ENCODE data around the gene TSPAN32. TPM values are rescaled to one million over a fixed set of nuclear protein-coding genes. Genes with fewer than 3 reads are reported as not detected.

Gene TSPAN32
- total RNA-seq, 1 donor from 2014 or later: not detected

- DNase-seq: no peak
- H3K27me3 Mint-ChIP-seq (ENCODE audit: unreplicated experiment): peaks cover 6% of the 10 kb centered on the region
- peaks cover under 1% of the 10 kb centered on the region for H3K9me3 Mint-ChIP-seq (ENCODE audit: unreplicated experiment)
- H3K36me3 Mint-ChIP-seq (ENCODE audit: unreplicated experiment): no peaks in the 10 kb centered on the region
- H3K27ac Mint-ChIP-seq (ENCODE audit: unreplicated experiment): no peak overlapping the region
- H3K4me3 Mint-ChIP-seq (ENCODE audit: unreplicated experiment): no peak overlapping the region
- no peaks in the 10 kb centered on the region for H3K4me1 Mint-ChIP-seq (ENCODE audit: low read depth, unreplicated experiment)
- TF ChIP-seq, protein P1, sequence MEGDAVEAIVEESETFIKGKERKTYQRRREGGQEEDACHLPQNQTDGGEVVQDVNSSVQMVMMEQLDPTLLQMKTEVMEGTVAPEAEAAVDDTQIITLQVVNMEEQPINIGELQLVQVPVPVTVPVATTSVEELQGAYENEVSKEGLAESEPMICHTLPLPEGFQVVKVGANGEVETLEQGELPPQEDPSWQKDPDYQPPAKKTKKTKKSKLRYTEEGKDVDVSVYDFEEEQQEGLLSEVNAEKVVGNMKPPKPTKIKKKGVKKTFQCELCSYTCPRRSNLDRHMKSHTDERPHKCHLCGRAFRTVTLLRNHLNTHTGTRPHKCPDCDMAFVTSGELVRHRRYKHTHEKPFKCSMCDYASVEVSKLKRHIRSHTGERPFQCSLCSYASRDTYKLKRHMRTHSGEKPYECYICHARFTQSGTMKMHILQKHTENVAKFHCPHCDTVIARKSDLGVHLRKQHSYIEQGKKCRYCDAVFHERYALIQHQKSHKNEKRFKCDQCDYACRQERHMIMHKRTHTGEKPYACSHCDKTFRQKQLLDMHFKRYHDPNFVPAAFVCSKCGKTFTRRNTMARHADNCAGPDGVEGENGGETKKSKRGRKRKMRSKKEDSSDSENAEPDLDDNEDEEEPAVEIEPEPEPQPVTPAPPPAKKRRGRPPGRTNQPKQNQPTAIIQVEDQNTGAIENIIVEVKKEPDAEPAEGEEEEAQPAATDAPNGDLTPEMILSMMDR (IDR thresholded peaks at IDR 0.05; ENCODE audit: partially characterized antibody, unreplicated experiment): no peak
Observed at GRCh38 chr11:2306452-2306823, 4.6 kb downstream of the TSPAN32 start.

DNA sequence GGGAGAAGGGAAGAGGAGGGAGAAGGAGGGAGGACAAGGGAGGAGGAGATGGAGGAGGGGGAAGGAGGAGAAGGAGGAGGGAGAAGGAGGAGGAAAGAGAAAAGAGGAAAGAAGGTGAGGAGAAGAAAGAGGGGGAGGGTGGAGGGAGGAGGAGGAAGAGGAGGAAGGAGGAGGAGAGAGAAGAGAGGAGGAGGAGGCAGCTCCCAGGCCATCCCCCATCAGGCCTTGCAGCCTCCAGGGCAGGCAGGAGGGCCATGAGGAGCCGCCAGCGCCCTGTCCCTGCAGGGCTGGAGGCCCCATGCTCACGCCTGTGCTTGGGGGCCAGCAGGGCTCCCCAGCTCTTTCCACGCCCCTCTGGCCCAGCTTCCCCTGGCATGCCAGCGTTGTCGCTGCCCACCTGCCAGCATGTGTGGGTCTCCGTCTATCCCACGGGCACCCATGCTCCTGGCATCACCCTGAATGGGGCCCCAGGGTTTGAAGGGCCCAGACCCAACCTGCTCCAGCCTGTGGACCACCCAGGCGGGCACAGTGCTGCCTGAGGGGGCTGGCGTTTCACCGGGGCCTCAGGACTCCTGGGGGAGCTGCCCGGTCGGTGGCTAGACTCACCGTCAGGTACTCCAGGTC lies 5.2 kb downstream of the TSPAN32 start:
- Mint-ChIP-seq H3K27me3 (ENCODE audit: unreplicated experiment) (peaks cover 6% of the 10 kb centered on the region), H3K4me1 (ENCODE audit: low read depth, unreplicated experiment) (no peaks in the 10 kb centered on the region), H3K36me3 (ENCODE audit: unreplicated experiment) (no peaks in the 10 kb centered on the region), H3K4me3 (ENCODE audit: unreplicated experiment) (no peak overlapping the region), H3K27ac (ENCODE audit: unreplicated experiment) (no peak overlapping the region), H3K9me3 (ENCODE audit: unreplicated experiment) (no peaks in the 10 kb centered on the region)
- DNase-seq: no peak
- TF ChIP-seq, protein P1 (IDR thresholded peaks at IDR 0.05; ENCODE audit: partially characterized antibody, unreplicated experiment): no peak

- no peaks in the 10 kb centered on the region for H3K9me3 Mint-ChIP-seq (ENCODE audit: unreplicated experiment)
Observed at GRCh38 chr11:2307501-2308331, 5.9 kb downstream of the TSPAN32 start.

DNA sequence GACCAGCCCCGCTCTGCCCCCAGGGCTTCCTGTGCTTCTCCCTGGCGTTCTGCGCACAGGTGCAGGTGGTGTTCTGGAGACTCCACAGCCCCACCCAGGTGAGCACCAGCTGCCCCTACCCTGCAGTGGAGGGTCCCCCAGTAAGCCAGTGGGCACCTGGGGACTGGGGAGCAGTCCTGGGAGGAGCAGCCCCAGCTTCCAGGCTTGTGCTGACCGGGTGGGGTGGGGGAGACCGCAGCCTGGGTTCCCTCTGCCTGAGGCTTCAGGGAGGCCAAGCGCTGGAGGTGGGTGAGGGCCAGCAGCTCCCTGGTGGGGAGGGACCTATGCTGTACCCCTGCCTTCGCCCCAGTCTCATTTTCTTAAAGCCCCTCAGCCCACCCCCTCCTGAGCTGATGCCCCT lies 6.9 kb downstream of the TSPAN32 start:
- Mint-ChIP-seq H3K27ac (ENCODE audit: unreplicated experiment) (no peak overlapping the region), H3K4me1 (ENCODE audit: low read depth, unreplicated experiment) (no peaks in the 10 kb centered on the region), H3K4me3 (ENCODE audit: unreplicated experiment) (no peak overlapping the region), H3K9me3 (ENCODE audit: unreplicated experiment) (no peaks in the 10 kb centered on the region), H3K36me3 (ENCODE audit: unreplicated experiment) (no peaks in the 10 kb centered on the region), H3K27me3 (ENCODE audit: unreplicated experiment) (peaks cover 5% of the 10 kb centered on the region)
- DNase-seq: no peak
- TF ChIP-seq, protein P1 (IDR thresholded peaks at IDR 0.05; ENCODE audit: partially characterized antibody, unreplicated experiment): no peak

More at GRCh38 chr11:2307501-2308331, 5.9 kb downstream of the TSPAN32 start:
- H3K27ac Mint-ChIP-seq (ENCODE audit: unreplicated experiment): no peak overlapping the region
- peaks cover 5% of the 10 kb centered on the region for H3K27me3 Mint-ChIP-seq (ENCODE audit: unreplicated experiment)
- no peaks in the 10 kb centered on the region for H3K36me3 Mint-ChIP-seq (ENCODE audit: unreplicated experiment)
- H3K4me3 Mint-ChIP-seq (ENCODE audit: unreplicated experiment): no peak overlapping the region
- H3K4me1 Mint-ChIP-seq (ENCODE audit: low read depth, unreplicated experiment): no peaks in the 10 kb centered on the region
- DNase-seq: no peak
- TF ChIP-seq, protein P1 (IDR thresholded peaks at IDR 0.05; ENCODE audit: partially characterized antibody, unreplicated experiment): no peak
